ENCODE results near the gene PILRA.
"Not testable (repeated sequence)": the region's sequence is repeated elsewhere in the genome, so short reads cannot be mapped to it uniquely, and the experiment has no call there.

PILRA gene
- long read RNA-seq, partial matches to known transcripts = 0 of 10 reads
- long read RNA-seq, other reads (novel, unspliced or antisense) = 6 of 10 reads

DNA sequence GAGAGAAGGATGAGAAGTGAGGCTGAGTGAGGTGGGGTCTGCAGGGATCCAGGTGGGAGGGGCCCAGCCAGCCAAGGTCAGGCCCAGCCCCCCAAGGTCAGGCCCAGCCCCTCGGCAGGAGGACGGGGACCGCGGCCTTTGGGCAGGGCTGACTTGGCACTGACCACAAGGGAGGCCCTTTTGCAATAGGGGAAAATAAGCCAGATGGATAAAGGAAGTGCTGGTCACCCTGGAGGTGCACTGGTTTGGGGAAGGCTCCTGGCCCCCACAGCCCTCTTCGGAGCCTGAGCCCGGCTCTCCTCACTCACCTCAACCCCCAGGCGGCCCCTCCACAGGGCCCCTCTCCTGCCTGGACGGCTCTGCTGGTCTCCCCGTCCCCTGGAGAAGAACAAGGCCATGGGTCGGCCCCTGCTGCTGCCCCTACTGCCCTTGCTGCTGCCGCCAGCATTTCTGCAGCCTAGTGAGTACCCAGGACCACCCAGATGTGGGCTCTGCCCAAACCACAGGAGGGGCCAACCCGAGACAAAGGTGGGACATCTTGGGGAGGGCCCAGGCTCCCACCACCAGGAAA lies at the start of gene PILRA:
Gene PILRA (plus strand): TSS at position 227 of the 571 bp plus-strand sequence. CDS start 170 bp downstream, at position 397.
- DNase-seq (ENCODE audit: low read depth in 1 of 2, low spot score in 1 of 2) = peak; percentile 65 to 75
- Histone ChIP-seq H3K27me3 (ENCODE audit: insufficient read depth, poor library complexity, severe bottlenecking) (no peaks in the 10 kb centered on the region), H3K4me3 (replicated peaks; ENCODE audit: insufficient read depth, low read length) (peak within 1 kb of the TSS; percentile 33), H3K27ac (replicated peaks) (peak within 1 kb of the TSS; percentile 88)
- TF ChIP-seq, protein P1, sequence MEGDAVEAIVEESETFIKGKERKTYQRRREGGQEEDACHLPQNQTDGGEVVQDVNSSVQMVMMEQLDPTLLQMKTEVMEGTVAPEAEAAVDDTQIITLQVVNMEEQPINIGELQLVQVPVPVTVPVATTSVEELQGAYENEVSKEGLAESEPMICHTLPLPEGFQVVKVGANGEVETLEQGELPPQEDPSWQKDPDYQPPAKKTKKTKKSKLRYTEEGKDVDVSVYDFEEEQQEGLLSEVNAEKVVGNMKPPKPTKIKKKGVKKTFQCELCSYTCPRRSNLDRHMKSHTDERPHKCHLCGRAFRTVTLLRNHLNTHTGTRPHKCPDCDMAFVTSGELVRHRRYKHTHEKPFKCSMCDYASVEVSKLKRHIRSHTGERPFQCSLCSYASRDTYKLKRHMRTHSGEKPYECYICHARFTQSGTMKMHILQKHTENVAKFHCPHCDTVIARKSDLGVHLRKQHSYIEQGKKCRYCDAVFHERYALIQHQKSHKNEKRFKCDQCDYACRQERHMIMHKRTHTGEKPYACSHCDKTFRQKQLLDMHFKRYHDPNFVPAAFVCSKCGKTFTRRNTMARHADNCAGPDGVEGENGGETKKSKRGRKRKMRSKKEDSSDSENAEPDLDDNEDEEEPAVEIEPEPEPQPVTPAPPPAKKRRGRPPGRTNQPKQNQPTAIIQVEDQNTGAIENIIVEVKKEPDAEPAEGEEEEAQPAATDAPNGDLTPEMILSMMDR (IDR thresholded peaks at IDR 0.05; ENCODE audit: insufficient read depth, low read length) = no peak
- TF ChIP-seq POLR2AphosphoS5 (IDR thresholded peaks at IDR 0.05; ENCODE audit: low read depth) = peak; percentile 30; the same call in 1 of the 2 replicates
- TF ChIP-seq SPI1 (IDR thresholded peaks at IDR 0.05; ENCODE audit: borderline replicate concordance, low read depth) = peak; percentile 78
- TF ChIP-seq GABPA (IDR thresholded peaks at IDR 0.05; ENCODE audit: low read depth) = no peak
- no peak for TF ChIP-seq REST (IDR thresholded peaks at IDR 0.05; ENCODE audit: insufficient replicate concordance, low read depth)

DNA sequence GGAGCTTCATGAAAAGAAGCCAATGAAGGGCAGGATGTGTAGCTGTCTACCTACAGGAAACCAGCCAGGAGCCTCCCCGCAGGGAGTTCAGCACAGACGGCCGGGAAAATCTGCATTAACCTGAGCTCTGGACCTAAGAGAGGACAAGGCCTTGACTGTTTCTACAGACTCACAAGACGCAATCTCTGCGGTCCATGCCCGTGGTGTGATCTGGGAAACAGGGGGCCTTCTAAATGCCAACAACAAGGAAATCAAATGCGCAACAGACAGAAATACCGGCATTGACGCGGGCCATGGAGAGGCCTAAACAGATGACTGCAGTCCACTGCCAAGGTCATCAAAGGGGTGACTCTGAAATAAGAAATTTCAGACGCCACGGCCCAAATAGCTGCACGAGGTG lies 49.1 kb upstream of the PILRA start:
- H3K4me3 ChIP-seq (replicated peaks; ENCODE audit: insufficient read depth, low read length); DNase-seq (ENCODE audit: low read depth in 1 of 2, low spot score in 1 of 2); H3K27me3 ChIP-seq (ENCODE audit: insufficient read depth, poor library complexity, severe bottlenecking); H3K27ac ChIP-seq (replicated peaks): not testable (repeated sequence)

DNA sequence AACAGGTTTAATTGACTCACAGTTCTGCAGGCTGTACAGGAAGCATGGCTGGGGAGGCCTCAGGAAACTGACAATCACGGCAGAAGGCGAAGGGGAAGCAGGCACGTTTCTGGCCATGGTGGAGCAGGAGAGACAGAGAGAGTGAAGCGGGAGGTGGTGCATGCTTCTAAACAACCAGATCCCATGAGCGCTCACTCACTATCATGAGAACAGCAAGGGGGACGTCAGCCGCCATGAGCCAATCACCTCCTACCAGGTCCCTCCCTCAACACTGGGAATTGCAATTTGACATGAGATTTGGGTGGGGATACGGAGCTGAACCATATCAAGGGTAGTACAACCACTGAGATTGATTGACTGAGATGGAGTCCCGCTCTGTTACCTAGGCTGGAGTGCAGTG lies 47.6 kb upstream of the PILRA start:
- DNase-seq (ENCODE audit: low read depth in 1 of 2, low spot score in 1 of 2); H3K27ac ChIP-seq (replicated peaks); H3K4me3 ChIP-seq (replicated peaks; ENCODE audit: insufficient read depth, low read length); H3K27me3 ChIP-seq (ENCODE audit: insufficient read depth, poor library complexity, severe bottlenecking): not testable (repeated sequence)

DNA sequence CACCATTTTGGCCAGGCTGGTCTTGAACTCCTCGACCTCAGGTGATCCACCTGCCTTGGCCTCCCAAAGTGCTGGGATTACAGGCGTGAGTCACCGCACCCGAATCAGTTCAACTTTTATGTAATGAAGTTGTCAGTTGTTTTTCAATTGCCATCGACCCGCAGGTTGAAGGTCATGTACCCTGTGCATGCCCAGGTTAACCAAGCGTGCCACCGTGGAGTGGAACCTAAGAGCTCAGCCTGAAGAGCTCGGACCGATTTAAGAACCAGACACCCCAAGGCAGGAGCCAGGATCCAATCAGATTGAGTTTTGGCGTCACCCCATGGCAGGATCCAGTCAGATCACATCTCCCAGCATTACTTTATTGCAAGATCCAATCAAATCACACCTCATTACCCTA lies 46.4 kb upstream of the PILRA start:
- DNase-seq (ENCODE audit: low read depth in 1 of 2, low spot score in 1 of 2); H3K27me3 ChIP-seq (ENCODE audit: insufficient read depth, poor library complexity, severe bottlenecking); H3K4me3 ChIP-seq (replicated peaks; ENCODE audit: insufficient read depth, low read length); H3K27ac ChIP-seq (replicated peaks): not testable (repeated sequence)

GRCh38 chr7:100335566-100336466 lies 37.5 kb upstream of the PILRA start:
- H3K4me3 ChIP-seq (replicated peaks; ENCODE audit: insufficient read depth, low read length) = peak overlapping the region; percentile 66
- H3K27me3 ChIP-seq (ENCODE audit: insufficient read depth, poor library complexity, severe bottlenecking) = not testable (repeated sequence)
- peak overlapping the region; percentile 89 for H3K27ac ChIP-seq (replicated peaks)
- TF ChIP-seq REST (IDR thresholded peaks at IDR 0.05; ENCODE audit: insufficient replicate concordance, low read depth) (peak; percentile 44), POLR2AphosphoS5 (IDR thresholded peaks at IDR 0.05; ENCODE audit: low read depth) (peak; percentile 99)
- peak; percentile 94 to 96 for DNase-seq (ENCODE audit: low read depth in 1 of 2, low spot score in 1 of 2)

DNA sequence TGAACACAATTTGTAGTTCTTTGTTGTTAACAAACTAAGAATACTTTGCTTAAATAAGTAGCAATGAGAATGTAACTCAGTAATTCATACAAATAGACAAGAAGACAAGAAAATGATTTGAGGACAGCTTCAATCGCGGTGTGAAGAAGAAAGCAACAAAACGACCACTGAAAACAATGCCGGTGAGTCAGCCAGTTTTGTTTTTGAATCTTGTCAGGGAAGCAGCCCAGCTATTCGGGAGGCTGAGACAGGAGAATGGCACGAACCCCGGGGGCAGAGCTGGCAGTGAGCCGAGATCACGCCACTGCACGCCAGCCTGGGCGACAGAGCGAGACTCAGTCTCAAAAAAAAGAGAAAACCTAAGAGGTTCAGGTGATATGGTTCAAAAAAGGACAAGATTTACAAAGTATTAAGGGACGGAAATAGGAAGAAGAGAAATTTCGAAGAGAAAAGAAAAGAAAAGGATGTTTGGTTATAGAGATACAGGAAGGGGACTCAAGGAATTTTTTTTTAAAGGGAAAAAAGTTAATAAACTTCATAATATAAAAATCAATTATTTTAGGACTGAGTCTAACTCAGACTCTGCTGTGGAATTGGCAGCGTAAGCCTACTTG lies 35.1 kb upstream of the PILRA start:
- not testable (repeated sequence) for DNase-seq (ENCODE audit: low read depth in 1 of 2, low spot score in 1 of 2); H3K27me3 ChIP-seq (ENCODE audit: insufficient read depth, poor library complexity, severe bottlenecking); H3K4me3 ChIP-seq (replicated peaks; ENCODE audit: insufficient read depth, low read length); H3K27ac ChIP-seq (replicated peaks)

- not testable (repeated sequence) for H3K27ac ChIP-seq (replicated peaks); H3K4me3 ChIP-seq (replicated peaks; ENCODE audit: insufficient read depth, low read length); H3K27me3 ChIP-seq (ENCODE audit: insufficient read depth, poor library complexity, severe bottlenecking); DNase-seq (ENCODE audit: low read depth in 1 of 2, low spot score in 1 of 2)
Measured at GRCh38 chr7:100341286-100341685, 32.0 kb upstream of the PILRA start.
